Stimulated activated CD4-positive, alpha-beta T cell treated with anti-CD3 and anti-CD28 coated beads, TNF-alpha, amount 100 ng/mL, for 4 hours (primary cell): ENCODE measurements around the gene FAM78B.

Source experiments
- DNase-seq, 3 experiments: peaks; one replicate each; pipeline ENCODE4 v3.0.0-alpha.2; 2020; ENCODE audit warnings: low read depth in 3 of 3

Gene FAM78B

DNA sequence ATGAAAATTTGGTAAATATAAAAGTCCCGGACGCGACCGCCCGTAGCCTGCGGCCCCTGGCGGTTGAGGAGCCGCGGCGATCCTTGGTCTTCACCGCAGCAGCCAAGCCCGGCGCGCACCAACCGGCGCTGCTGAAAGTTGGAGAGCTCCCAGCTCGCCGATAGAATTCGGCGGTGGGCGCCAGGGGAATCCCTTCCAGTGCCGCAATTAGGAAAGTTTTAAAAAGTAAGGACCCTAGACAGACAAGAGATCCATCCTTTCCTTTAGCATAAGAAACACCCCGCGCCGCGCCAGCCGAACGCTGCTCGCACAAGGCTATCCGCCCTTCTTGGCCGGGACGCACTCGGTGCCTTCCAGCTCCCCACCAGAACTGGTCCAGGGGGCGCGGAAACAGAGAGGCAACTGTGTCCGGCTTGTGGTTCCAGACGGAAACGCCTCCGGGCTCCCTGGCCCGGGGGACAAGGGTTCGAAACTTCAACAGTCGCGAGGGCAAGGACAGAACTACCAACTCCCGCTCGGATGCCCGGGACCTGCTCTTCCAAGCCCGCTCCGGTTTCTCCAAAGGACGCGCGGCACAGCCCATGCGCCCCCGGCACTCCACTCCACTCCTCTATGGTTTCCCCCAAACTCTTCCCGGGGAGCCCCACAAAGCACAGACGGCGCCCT is 1.7 kb downstream of the FAM78B start:
- peak in 1 of 3 experiments; percentile 3 for DNase-seq

DNA sequence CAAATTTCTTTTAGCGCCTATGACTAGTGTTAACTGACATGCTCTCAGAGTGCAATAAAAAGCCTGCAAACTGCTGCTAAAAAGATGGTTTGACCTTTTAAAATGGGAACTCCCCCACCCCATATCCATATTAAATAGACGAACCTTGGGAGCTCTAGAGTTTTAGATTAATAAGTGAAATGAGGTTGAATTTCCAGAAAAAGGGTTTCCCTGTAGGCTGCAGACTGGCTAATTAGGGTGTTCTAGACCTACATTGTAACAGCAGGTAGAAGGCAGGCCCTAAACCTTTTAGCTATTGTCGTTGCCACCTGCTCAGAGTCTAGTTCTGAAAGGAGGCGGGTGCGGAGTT is 2.2 kb downstream of the FAM78B start:
- DNase-seq = no peak

DNA sequence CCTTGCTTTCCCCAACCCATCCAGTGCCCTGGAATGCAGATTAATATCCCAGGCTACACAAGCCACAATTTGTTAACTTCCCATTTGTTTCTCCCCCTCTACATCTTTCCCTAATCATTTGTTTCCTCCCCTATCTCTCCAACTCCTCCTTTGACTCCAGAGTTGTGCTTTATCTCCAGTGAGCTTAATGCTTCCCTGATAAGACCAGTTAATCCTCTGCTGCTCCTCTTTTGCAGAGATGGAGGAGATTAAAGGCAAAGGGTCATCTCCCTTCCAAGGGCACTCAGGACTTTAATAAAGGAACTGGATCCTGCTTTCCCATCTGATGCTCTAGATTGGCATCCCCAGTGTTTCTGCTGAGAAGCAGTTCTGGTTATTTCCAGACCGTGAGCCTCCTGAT is 7.1 kb downstream of the FAM78B start:
- DNase-seq = no peak

DNA sequence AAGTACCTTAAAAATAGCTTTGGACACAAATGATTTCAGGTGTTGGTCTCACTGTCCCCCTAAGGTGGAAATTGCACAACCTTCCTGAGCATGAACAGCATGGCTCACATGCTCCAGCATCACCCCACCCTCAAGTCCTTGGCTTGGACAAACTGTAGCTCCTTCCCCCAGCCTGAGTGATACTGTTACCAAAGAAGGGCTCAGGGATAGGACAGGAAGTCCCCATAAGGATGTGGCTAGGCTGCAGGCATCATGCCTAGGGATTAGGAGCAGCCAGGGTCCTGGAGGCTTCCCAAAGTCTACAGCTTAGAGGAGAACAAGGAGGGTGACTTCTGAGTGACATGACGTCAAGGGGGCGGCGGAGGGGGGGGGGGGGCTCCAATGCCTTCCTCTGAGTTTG is 10.1 kb downstream of the FAM78B start:
- no peak for DNase-seq

DNA sequence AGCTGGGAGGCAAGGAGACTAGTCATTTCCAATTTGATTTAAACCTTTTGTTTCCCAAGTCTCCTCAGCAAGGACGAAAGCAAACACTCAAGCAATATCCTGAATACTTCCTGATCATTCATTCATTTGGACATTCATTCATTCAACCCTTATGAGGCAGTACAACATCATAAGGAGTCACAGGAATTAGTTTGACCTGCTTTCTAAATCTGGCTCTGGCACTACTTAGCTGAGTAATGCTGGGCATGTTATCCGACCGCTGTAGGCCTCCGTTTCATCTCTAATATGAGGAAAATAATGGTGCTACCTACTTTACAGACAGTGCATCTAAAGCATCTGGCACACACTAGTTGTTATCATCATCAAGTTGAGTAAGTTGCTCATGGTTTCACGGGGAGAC is 11.7 kb downstream of the FAM78B start:
- no peak for DNase-seq

DNA sequence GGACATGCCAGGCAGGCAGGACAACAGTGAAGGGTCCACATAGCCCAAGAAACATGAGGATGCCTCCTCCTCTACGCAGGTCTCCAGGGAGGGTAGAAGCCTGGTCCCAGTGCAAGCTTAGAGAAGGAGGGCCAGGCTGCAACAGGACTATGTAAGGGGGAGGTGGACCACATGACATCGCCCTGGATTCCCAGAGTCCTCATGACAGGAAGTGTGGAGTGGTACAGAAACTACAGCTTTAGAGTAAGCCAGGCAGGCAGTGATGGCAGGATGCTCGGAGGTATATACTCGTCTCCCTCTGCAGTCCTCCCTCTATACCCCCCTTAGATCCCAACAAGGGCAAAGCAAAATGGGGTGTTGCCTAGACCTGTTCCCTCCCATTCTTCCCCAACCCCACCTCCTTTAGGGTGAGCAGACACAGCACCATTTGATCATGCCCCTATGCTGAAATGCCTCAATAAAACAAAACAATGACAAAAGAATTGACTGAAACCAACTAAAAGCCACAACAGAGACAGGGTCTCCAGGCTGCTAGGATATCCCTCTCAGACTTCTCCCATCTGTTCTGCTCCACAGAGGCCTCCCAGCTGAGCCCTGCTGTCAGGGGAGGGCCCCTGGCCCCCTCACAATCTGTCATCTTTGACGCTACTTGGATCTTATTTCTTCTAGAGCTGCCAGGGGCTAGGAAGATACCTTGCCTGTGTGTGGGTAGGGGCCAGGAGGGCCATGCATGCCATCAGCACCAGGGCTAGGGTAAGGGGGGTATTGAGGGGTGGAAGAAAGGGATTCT is 13.1 kb downstream of the FAM78B start:
- no peak for DNase-seq

DNA sequence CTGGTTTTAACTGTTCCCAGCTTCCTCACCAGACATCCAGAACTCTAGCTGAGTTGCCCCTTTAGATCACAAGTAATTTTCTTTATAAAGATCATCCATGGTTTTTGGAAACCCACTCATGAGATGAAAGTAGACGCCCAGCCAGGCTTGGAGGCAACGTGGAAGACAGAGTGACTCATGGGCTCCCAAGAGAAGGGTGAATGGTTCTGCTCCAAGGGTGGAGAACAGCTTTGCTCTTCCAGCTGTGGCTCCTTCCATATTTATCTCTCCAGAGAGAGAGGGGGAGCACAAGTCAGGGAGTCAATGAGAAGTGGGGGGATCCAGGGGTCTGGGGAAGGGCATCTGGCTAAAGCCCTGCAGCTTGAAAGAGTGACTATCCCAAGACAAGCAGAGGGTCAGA is 13.8 kb downstream of the FAM78B start:
- no peak for DNase-seq

DNA sequence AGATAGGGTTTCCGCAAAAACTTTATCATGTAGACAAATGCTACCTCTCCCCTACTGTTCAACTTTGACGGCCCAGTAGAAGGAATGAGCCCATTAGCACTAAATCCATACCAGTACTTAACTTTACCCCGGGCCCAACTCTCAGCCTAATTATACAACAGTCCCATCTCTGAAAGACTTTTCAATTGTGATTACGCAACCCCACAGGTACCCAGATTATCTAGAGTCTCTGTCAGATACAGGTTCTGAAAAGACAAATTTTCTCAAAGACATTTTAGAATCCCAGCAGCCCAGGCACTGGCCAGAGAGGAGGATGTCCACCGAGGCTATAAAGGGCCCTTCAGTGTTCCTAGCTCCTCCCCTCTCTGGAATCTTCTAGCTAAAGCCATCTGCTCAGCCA is 15.0 kb downstream of the FAM78B start:
- DNase-seq = no peak

DNA sequence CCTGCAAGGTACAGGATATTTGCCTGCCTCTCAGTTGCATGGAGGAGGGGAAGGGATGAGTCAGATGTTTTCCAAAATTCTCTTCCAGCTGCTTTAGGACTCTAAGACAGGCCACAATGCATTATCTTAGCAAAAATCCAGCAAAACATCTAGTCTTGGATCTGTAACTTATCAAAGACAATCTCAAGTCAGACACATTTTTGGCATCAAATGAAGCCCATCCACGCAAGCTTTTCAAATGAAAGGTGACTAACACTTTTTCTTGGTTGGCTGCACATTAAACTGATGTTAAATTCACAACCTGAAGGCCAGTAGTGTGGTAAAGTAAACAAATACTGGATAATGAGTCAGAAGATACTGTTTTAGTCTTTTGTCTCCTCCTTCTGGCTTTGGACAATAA is 21.3 kb downstream of the FAM78B start:
- no peak for DNase-seq

DNA sequence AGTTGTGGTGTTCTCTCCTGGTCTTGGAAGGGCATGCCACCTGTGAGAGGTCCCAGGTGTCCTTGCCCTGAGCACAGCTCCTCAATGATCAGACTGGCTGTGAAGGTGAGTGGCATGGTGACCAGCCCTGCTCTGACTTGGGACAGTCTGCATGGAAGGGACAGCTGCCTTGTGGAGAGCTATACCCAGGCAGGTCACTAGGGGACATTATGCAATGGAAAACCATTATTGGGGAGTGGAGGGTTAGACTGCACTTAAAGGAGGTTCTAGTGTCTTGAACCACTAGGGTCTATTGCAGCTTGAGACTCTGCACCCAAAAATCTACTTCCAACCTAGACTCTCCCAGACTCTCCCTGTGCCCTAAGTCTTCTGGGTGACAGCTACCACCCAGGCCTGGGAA is 24.8 kb downstream of the FAM78B start:
- no peak for DNase-seq

DNA sequence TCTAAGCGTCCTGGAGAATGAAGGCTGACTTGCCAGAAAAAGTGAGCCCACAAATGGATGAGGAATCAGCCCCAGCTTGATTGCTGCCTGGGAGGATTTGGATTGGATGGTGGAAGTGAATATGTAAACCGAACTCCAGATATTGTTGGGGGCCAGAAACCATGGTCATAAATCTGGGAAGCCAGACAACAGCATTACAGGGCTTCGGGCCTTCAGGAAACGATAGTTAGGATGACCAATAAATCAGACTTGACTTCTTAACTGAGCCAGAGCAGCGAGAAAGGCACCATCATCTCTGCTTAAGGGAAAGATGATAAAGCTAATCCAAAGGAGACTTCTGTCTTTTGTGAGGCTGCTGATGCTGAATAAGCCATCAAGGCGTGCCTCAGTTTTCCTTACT is 26.6 kb downstream of the FAM78B start:
- DNase-seq = no peak

DNA sequence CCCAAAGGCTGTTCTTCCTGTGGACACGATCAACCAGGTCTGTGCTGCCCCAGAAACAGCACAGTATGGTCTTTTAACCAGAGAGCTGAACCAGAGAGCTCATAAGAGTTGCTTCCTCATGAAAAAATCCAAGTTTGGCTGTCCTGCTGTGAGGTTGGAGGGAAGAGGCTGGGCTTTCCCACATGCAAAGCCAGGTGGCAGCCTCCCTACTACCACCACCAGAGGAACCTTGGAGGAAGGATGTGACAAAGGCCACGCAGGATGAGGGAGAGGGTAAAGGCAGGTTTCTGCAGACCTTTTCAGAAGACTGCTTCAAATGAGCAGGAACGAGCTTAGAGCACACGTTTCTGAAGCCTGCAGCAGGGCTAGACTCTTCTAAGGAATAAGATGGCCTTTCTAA is 27.1 kb downstream of the FAM78B start:
- no peak for DNase-seq

DNA sequence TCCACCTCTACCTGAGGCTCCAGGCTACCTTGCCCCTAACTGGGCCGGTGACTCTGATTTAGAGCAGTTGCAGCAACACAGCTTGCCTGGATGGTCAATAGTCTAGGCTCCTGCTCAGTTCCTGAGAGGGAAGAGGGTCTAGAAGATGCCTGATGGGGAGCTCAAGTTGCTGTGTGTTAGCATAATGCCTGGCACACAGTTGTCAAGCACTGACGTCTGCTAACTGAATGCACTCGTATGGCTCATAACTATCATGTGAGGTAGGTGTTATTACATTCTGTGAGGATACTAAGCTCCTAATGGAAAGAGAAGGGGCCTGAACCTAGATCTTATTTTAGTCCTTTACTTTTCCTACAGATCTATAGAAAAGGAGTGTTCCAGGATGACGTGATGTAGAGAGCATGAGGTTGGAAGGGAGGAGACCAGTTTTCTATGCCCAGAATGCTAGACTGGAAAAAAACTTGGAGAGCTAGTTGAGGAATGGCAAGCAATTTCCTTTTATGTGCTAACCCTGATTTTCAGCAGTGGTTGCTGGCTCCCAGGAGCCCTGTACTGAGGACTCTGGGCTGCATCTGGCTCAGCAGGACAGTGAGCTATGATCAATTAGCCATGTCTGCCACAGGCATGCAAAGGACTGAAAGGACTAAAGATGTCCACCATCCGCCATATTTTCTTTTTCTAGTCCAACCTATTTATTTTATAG is 30.0 kb downstream of the FAM78B start:
- no peak for DNase-seq

DNA sequence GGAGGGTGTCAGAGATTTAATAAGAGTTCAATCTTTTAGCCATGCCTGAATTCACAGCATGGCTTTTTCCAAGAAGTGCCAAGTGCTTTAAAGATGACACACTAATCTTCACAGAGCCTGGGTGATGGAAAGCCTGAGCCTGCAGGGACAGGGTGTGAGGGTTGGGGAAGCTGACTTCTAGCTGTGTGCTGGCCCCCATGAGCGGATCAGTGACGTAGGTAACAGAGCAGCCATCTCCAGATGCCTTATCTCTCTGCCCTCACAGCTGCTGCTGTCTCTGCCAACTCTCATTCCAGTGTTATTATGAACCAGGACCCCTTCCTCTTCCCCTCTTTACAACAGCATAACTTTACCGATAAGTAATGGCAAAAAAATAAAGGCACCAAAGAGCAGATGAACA is 30.6 kb downstream of the FAM78B start:
- DNase-seq = no peak

DNA sequence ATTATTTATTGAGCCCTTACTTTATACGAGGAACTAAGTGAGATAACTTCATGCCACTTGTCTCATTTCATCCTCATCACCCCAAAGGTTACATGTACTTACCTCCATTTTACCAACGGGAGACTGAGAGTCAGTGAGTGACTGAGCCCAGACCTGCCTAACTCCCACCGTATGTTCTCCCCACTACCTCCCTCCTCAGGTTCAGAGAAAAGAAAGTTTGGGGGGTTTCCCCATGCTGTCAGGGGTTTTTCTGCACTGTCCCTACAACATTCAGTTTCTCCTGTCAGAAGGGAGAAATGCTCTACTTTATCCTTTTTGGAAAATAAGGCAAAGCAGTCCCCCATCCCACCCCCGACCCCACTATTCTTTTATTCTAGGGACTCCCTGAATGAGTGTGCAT is 32.9 kb downstream of the FAM78B start:
- no peak for DNase-seq

DNA sequence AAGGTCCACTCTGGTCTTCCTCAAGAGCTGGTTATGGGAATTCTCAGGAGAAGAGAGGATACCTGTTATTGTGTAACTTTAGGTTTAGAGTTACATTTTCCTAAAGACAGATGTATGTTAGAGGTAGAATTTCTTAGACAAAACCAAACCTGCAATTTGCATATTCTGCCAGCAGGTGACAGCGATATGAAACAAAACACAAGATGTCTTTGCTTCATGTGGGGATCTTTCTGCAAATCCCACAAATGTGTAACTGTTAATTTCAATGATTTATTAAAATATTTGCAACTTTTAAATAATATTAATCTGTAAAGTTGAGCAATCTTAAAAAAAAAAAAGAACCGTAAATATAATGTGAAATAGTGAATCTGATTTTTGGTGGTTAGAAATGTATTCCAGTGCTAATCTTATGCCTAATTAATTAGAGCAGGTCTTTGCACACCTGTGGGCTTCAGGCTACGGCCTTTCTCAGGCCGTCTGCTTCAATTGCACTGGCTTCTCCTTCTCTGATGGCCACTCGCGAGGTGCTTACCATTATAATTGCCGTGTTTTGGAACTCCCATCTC is 33.4 kb downstream of the FAM78B start:
- no peak for DNase-seq

DNA sequence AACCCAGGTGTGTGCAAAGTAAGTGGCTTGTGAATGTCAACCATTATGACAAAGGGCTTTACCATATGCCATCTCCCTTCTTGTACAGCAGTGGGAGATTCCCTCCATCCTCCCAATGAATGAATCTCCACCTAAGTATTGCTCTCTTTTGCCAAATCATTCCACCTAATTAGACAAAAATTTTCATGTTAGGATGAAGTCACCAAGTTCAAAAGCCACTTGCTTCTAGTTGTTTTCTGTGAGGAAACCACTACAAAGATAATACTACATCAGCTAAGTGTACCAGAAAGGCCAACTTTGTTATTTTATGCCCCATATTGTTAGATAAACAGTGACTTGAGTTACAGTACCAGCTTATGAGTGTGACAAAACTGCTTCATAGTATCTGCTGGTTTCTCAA is 34.3 kb downstream of the FAM78B start:
- no peak for DNase-seq

DNA sequence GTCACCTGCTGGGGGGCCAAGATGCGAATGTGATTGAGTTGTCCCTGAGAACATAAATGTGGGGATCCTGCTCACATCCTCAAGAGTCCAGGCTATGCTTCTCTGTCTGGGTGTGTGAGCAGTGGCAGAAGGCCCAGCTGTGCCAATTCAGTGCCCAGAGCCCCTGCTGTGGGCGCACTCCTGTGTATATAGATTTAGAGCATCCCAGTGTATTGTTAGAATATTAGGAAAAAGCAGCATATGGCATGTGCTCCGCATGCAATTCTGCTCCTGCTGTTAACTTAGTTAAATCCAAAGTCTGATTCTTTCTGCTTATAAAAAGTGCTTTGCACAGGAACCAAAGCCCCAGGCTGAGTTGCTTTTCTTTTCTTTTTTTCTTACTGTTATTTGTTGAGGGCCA is 37.8 kb downstream of the FAM78B start:
- no peak for DNase-seq

DNA sequence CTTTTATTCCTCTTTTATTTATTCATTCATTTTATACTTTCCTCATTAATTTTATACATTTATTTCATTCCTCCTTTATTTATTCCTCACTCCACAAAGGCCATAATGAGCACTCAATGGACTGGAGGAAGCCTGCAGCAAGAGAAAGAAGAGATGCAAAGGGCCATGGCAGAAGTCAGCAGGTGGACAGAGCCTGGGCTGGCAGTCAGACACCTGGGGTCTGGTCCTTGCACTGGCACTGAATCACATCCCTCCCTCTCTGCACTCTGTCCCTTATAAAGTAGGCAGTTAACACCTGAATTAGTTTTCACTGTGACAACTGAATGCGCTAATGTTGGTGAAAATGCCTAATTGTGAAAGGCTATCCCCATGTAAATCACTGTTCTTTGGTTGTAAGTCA is 38.6 kb downstream of the FAM78B start:
- no peak for DNase-seq

DNA sequence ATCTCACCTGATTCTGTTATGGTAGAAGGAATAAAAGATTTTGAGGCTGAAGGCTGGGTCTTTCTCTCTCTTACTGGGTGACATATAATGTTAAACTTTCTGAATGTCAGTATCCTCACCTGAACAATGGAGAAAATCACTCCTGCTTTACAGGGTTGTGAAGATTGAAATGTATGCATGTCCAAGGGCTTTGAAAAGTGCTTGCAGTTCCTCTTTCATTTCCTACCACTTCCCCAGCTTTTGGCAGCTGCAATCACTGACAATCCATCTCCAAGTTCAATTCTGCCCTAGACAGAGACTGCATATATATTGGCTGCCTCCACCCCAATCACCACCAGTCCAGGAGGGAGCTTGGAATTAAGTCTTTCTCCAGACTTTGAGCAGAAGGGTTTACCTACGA is 39.8 kb downstream of the FAM78B start:
- DNase-seq = no peak

DNA sequence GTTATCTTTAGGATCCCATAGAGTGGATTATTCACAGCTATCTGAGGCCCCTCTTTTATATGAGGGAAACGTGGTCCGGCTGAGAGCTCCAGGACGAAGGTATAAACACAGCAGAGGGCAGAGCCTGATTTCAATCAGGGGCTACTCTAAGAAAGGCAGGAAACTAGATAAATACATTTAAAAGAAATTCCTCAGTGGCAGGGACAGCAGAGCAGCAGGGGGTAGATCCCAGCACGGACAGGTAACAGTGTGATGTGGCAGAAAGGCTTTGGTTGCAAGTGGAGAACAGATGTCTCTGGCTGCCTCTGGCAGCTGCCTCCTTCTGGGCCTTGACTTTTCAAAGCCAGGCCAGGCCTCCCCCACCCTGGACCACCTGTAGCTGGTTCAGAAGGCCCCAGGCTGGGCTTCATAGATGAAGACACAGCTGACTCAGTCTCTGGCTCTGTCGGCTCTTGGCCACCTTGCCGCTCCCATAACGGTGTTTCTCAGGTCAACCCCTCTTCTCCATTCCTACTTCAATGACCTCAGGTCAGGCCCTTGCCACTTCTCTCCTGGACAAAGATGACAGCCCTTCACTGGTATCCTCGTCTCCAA is 43.8 kb downstream of the FAM78B start:
- DNase-seq = no peak

DNA sequence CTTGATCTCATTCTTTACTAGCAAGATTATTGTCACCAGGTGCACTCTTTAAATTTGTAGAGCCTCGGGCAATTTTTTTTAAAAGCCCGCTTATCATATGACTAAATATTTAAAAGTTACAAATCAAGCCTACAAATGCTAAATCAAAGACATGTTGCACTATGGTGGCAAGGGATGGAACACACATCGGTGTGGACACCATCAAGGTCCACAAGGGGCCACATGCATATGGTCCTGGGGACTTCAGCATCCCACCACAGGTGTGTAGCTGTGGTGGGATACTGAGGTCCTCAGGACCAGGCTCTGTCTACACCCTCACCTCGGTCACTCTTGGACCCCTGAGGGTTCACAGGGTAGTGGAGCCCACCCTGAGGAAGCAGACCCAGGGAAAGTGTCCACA is 45.8 kb downstream of the FAM78B start:
- no peak for DNase-seq
